Mammary epithelial cell (primary cell): ENCODE data around the gene SIGLEC9.

ENCODE experiments used
- EZH2 ChIP-seq: IDR thresholded peaks from 2 replicates; pipeline ENCODE4 v1.6.1; 2012; ENCODE audit warnings: low read length, inconsistent platforms, borderline replicate concordance
- TF ChIP-seq, protein P1 (sequence below), 2 donors: IDR thresholded peaks in 1 of 2; conservative IDR thresholded peaks in 1 of 2; 2 replicates each; pipeline ENCODE4 v1.5.1; 2011 to 2012; ENCODE audit warnings: inconsistent platforms in 2 of 2, low read length in 2 of 2, mild to moderate bottlenecking in 2 of 2, control low read depth in 1 of 2, low read depth in 1 of 2; ENCODE audit not compliant: insufficient read depth in 1 of 2; ENCODE audit errors: extremely low read depth in 1 of 2

GRCh38 chr19:51084505-51084904, 40.2 kb upstream of the SIGLEC9 start:
- TF ChIP-seq, protein P1, sequence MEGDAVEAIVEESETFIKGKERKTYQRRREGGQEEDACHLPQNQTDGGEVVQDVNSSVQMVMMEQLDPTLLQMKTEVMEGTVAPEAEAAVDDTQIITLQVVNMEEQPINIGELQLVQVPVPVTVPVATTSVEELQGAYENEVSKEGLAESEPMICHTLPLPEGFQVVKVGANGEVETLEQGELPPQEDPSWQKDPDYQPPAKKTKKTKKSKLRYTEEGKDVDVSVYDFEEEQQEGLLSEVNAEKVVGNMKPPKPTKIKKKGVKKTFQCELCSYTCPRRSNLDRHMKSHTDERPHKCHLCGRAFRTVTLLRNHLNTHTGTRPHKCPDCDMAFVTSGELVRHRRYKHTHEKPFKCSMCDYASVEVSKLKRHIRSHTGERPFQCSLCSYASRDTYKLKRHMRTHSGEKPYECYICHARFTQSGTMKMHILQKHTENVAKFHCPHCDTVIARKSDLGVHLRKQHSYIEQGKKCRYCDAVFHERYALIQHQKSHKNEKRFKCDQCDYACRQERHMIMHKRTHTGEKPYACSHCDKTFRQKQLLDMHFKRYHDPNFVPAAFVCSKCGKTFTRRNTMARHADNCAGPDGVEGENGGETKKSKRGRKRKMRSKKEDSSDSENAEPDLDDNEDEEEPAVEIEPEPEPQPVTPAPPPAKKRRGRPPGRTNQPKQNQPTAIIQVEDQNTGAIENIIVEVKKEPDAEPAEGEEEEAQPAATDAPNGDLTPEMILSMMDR (conservative IDR thresholded peaks at IDR 0.05 in 1 of 2, IDR thresholded peaks at IDR 0.05 in 1 of 2; ENCODE audit: extremely low read depth in 1 of 2, insufficient read depth in 1 of 2, low read depth in 1 of 2, low read length in 2 of 2), result no peak
- no peak for TF ChIP-seq EZH2
